HEK293 (cell line): ENCODE results near the gene RPS14.

ENCODE experiments used
- CTCF ChIA-PET: fragments of 350-600 bp; formaldehyde crosslinking; extraction: SDS; loops from one replicate; lab custom pipeline; 2021; ENCODE audit warnings: antibody characterized with exemption; lab: Yijun Ruan, JAX
- POLR2A ChIA-PET: fragments of 300-600 bp; formaldehyde crosslinking; extraction: SDS; loops from one replicate; lab custom pipeline; 2020; ENCODE audit warnings: antibody characterized with exemption, inconsistent platforms; lab: Yijun Ruan, JAX
- H3K27ac ChIP-seq: fragments of 200-500 bp; sonication (Bioruptor generic); 2 replicates; pipeline ENCODE4 v1.5.1; 2014; ENCODE audit warnings: low read depth, low read length, control low read depth, inconsistent platforms; ENCODE audit errors: extremely low read depth
- H3K36me3 ChIP-seq, 2 experiments: fragments of 200-500 bp in 1 of 2; sonication (Bioruptor generic) in 1 of 2; 1 replicate in 1 of 2; 2 replicates in 1 of 2; pipeline ENCODE4 v1.5.1; 2014 to 2017; ENCODE audit warnings: inconsistent platforms in 2 of 2, low read length in 2 of 2; ENCODE audit not compliant: control insufficient read depth in 2 of 2, insufficient read depth in 1 of 2
- H3K4me1 ChIP-seq: fragments of 200-500 bp; sonication (Bioruptor generic); 2 replicates; pipeline ENCODE4 v1.5.1; 2014; ENCODE audit warnings: mild to moderate bottlenecking, low read length, inconsistent platforms; ENCODE audit not compliant: control insufficient read depth, insufficient read depth
- H3K4me3 ChIP-seq: 2 replicates; pipeline ENCODE4 v1.5.1; 2011; ENCODE audit warnings: low read depth, mild to moderate bottlenecking, control low read depth, low read length, moderate library complexity
- H3K9me3 ChIP-seq: fragments of 200-500 bp; sonication (Bioruptor generic); 2 replicates; pipeline ENCODE4 v1.5.1; 2014; ENCODE audit warnings: low read depth, low read length, inconsistent platforms; ENCODE audit not compliant: control insufficient read depth, insufficient read depth
- ATF2 ChIP-seq: fragments of 450-650 bp; formaldehyde crosslinking; IDR thresholded peaks from 2 replicates; pipeline ENCODE4 v1.5.1; 2016; ENCODE audit warnings: missing biosample characterization, missing genetic modification characterization, low read depth
- PRDM6 ChIP-seq: fragments of 450-650 bp; formaldehyde crosslinking; IDR thresholded peaks from 2 replicates; pipeline ENCODE4 v1.5.1; 2017; ENCODE audit warnings: missing biosample characterization, missing genetic modification characterization
- TSHZ1 ChIP-seq: fragments of 450-650 bp; formaldehyde crosslinking; IDR thresholded peaks from 2 replicates; pipeline ENCODE4 v1.5.1; 2016; ENCODE audit warnings: missing biosample characterization, missing genetic modification characterization, borderline replicate concordance
- ZBTB17 ChIP-seq: fragments of 450-650 bp; formaldehyde crosslinking; IDR thresholded peaks from 2 replicates; pipeline ENCODE4 v1.5.1; 2016; ENCODE audit warnings: missing biosample characterization, missing genetic modification characterization
- ZFHX2 ChIP-seq: fragments of 450-650 bp; formaldehyde crosslinking; conservative IDR thresholded peaks from 2 replicates; pipeline ENCODE4 v1.5.1; 2016; ENCODE audit warnings: missing biosample characterization, missing genetic modification characterization
- ZNF174 ChIP-seq: fragments of 450-650 bp; formaldehyde crosslinking; IDR thresholded peaks from 2 replicates; pipeline ENCODE4 v1.5.0; 2017; ENCODE audit warnings: missing biosample characterization, mild to moderate bottlenecking, missing genetic modification characterization
- ZNF37A ChIP-seq: fragments of 450-650 bp; IDR thresholded peaks from 2 replicates; pipeline ENCODE4 v1.5.1; 2018; ENCODE audit warnings: missing biosample characterization, missing genetic modification characterization
- ZNF518A ChIP-seq: fragments of 450-650 bp; formaldehyde crosslinking; conservative IDR thresholded peaks from 2 replicates; pipeline ENCODE4 v1.5.1; 2016; ENCODE audit warnings: low read depth, missing biosample characterization, missing genetic modification characterization
- TF ChIP-seq, protein P1 (sequence below): fragments of 450-650 bp; formaldehyde crosslinking; IDR thresholded peaks from 2 replicates; pipeline ENCODE4 v1.5.1; 2016; ENCODE audit warnings: missing biosample characterization, missing genetic modification characterization

RPS14 gene

GRCh38 chr5:150411245-150411979, 38.1 kb downstream of the RPS14 start:
- Histone ChIP-seq H3K27ac (no peak overlapping the region), H3K9me3 (no peaks in the 10 kb centered on the region), H3K36me3 (no peaks in the 10 kb centered on the region), H3K4me1 (peaks cover 3% of the 10 kb centered on the region; the same call in 1 of the 2 replicates), H3K4me3 (no peak overlapping the region)
- TF ChIP-seq, protein P1, sequence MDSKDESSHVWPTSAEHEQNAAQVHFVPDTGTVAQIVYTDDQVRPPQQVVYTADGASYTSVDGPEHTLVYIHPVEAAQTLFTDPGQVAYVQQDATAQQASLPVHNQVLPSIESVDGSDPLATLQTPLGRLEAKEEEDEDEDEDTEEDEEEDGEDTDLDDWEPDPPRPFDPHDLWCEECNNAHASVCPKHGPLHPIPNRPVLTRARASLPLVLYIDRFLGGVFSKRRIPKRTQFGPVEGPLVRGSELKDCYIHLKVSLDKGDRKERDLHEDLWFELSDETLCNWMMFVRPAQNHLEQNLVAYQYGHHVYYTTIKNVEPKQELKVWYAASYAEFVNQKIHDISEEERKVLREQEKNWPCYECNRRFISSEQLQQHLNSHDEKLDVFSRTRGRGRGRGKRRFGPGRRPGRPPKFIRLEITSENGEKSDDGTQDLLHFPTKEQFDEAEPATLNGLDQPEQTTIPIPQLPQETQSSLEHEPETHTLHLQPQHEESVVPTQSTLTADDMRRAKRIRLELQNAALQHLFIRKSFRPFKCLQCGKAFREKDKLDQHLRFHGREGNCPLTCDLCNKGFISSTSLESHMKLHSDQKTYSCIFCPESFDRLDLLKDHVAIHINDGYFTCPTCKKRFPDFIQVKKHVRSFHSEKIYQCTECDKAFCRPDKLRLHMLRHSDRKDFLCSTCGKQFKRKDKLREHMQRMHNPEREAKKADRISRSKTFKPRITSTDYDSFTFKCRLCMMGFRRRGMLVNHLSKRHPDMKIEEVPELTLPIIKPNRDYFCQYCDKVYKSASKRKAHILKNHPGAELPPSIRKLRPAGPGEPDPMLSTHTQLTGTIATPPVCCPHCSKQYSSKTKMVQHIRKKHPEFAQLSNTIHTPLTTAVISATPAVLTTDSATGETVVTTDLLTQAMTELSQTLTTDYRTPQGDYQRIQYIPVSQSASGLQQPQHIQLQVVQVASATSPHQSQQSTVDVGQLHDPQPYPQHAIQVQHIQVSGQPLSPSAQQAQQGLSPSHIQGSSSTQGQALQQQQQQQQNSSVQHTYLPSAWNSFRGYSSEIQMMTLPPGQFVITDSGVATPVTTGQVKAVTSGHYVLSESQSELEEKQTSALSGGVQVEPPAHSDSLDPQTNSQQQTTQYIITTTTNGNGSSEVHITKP (tag by site-specific recombination): 0 out of 2 replicates have a peak, but pooled peaks have one; percentile 10
- TF ChIP-seq ZNF37A (tag by site-specific recombination) (no peak), ZFHX2 (tag by site-specific recombination) (no peak), PRDM6 (no peak), ZNF518A (tag by site-specific recombination) (no peak), ATF2 (tag by site-specific recombination) (no peak), TSHZ1 (tag by site-specific recombination) (no peak), ZNF174 (tag by site-specific recombination) (no peak), ZBTB17 (tag by site-specific recombination) (no peak)
- ChIA-PET CTCF (interaction anchor here (0.7 to 2.3 kb wide), 2 partner anchors 26 to 53 kb away, joined by 4 to 7 read pairs; no protein-coding TSS in a partner anchor), POLR2A (interaction anchor here (1.3 kb wide), 2 partner anchors 10 to 35 kb away, joined by 4 to 6 read pairs; no protein-coding TSS in a partner anchor)
